ENCODE results near the gene HBEGF. TPM values are rescaled to one million over a fixed set of nuclear protein-coding genes. Genes with fewer than 3 reads are reported as not detected.

Gene HBEGF
- total and polyA plus RNA-seq, 2 donors (not counting 1 experiment from before 2014, with no cell fraction given), result 1.8 to 10.3 TPM

DNA sequence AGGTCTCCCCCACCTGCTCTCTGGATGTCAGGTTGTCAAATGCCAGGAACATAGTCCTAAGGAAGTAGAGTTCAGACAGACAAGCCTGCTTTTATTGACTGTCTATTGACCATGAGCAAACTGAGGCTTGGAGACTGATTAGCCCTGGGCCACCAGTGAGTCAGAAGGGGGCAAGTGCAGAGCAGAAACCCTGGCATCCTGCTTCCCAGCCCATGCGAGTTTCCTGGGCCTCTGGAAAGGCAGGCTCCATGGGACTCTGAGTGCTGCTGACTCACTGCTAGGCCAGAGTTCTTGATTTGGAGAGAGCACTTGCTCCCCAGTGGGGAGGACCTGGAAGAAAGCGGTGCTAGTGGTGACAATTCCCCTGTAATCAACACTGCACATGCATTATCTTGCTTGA, 2.8 kb upstream of the HBEGF start:
- Histone ChIP-seq H3K9me3 (ENCODE audit: control insufficient read depth, insufficient read depth, low read depth, low read length) (no peaks in the 10 kb centered on the region), H3K27ac (ENCODE audit: insufficient read depth, low read length) (no peak overlapping the region), H3K4me2 (ENCODE audit: extremely low read depth, insufficient read depth, low read length) (no peak overlapping the region), H3K79me2 (ENCODE audit: control insufficient read depth, insufficient read depth, low read length) (peaks cover 14% of the 10 kb centered on the region), H4K20me1 (ENCODE audit: control insufficient read depth, extremely low read depth, insufficient read depth, low read length) (no peaks in the 10 kb centered on the region), H3K4me1 (ENCODE audit: control insufficient read depth, extremely low read depth, insufficient read depth, low read length) (peaks cover 14% of the 10 kb centered on the region), H3K9ac (ENCODE audit: insufficient read depth, low read length) (no peak overlapping the region), H2AFZ (ENCODE audit: low read length) (no peak overlapping the region), H3K36me3 (ENCODE audit: control insufficient read depth, insufficient read depth, low read length) (no peaks in the 10 kb centered on the region), H3K27me3 (ENCODE audit: control insufficient read depth, insufficient read depth, low read length) (no peaks in the 10 kb centered on the region), H3K4me3 (replicated peaks in 1 of 4; ENCODE audit: control extremely low read depth in 1 of 4, insufficient read depth in 1 of 4, low read depth in 3 of 4, low read length in 4 of 4) (no peak overlapping the region)
- no peak for TF ChIP-seq CTCF (conservative IDR thresholded peaks at IDR 0.05 in 1 of 2, IDR thresholded peaks at IDR 0.05 in 1 of 2; ENCODE audit: low read depth in 1 of 2, low read length in 2 of 2)
- TF ChIP-seq EZH2 (IDR thresholded peaks at IDR 0.05; ENCODE audit: low read length, missing control alignments), result no peak
- DNase-seq (ENCODE audit: low read depth in 2 of 2), result peak in 1 of 2 donors; percentile 36

GRCh38 chr5:140348104-140348503, 1.7 kb upstream of the HBEGF start:
- DNase-seq (ENCODE audit: low read depth in 2 of 2), result no peak
- Histone ChIP-seq H3K9ac (ENCODE audit: insufficient read depth, low read length) (no peak overlapping the region), H3K4me1 (ENCODE audit: control insufficient read depth, extremely low read depth, insufficient read depth, low read length) (peaks cover 14% of the 10 kb centered on the region), H3K4me2 (ENCODE audit: extremely low read depth, insufficient read depth, low read length) (no peak overlapping the region), H3K27ac (ENCODE audit: insufficient read depth, low read length) (no peak overlapping the region), H2AFZ (ENCODE audit: low read length) (no peak overlapping the region), H3K27me3 (ENCODE audit: control insufficient read depth, insufficient read depth, low read length) (no peaks in the 10 kb centered on the region), H3K79me2 (ENCODE audit: control insufficient read depth, insufficient read depth, low read length) (peaks cover 19% of the 10 kb centered on the region), H3K9me3 (ENCODE audit: control insufficient read depth, insufficient read depth, low read depth, low read length) (no peaks in the 10 kb centered on the region), H4K20me1 (ENCODE audit: control insufficient read depth, extremely low read depth, insufficient read depth, low read length) (no peaks in the 10 kb centered on the region), H3K4me3 (replicated peaks in 1 of 4; ENCODE audit: control extremely low read depth in 1 of 4, insufficient read depth in 1 of 4, low read depth in 3 of 4, low read length in 4 of 4) (no peak overlapping the region), H3K36me3 (ENCODE audit: control insufficient read depth, insufficient read depth, low read length) (no peaks in the 10 kb centered on the region)
- TF ChIP-seq CTCF (conservative IDR thresholded peaks at IDR 0.05 in 1 of 2, IDR thresholded peaks at IDR 0.05 in 1 of 2; ENCODE audit: low read depth in 1 of 2, low read length in 2 of 2), result no peak
- TF ChIP-seq EZH2 (IDR thresholded peaks at IDR 0.05; ENCODE audit: low read length, missing control alignments), result no peak

DNA sequence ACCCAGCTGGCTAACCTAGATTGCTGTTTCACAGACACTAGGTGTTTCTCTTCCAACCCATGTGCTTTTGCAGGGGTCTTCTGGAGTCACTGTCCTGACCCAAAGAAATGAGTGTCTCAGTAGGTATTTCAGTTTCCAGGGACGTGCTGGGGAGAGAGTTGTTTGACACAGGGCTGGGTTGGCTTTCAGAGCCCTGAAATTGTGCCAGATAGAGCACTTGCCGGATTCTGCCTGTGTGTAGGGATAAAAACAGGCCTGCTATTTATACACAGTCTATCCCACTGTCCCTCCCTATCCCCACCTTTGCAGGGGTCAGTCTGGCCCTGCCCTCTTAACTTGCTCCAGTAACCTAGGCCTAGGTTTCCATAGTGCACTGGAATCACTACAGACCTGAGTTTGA, 957 bp upstream of the HBEGF start:
- H2AFZ ChIP-seq (ENCODE audit: low read length), result no peak overlapping the region
- no peaks in the 10 kb centered on the region for H3K27me3 ChIP-seq (ENCODE audit: control insufficient read depth, insufficient read depth, low read length)
- no peaks in the 10 kb centered on the region for H4K20me1 ChIP-seq (ENCODE audit: control insufficient read depth, extremely low read depth, insufficient read depth, low read length)
- no peak overlapping the region for H3K4me2 ChIP-seq (ENCODE audit: extremely low read depth, insufficient read depth, low read length)
- H3K79me2 ChIP-seq (ENCODE audit: control insufficient read depth, insufficient read depth, low read length), result peaks cover 19% of the 10 kb centered on the region
- no peak overlapping the region for H3K27ac ChIP-seq (ENCODE audit: insufficient read depth, low read length)
- H3K9me3 ChIP-seq (ENCODE audit: control insufficient read depth, insufficient read depth, low read depth, low read length), result no peaks in the 10 kb centered on the region
- H3K4me3 ChIP-seq (replicated peaks in 1 of 4; ENCODE audit: control extremely low read depth in 1 of 4, insufficient read depth in 1 of 4, low read depth in 3 of 4, low read length in 4 of 4), result no peak overlapping the region
- no peak for TF ChIP-seq CTCF (conservative IDR thresholded peaks at IDR 0.05 in 1 of 2, IDR thresholded peaks at IDR 0.05 in 1 of 2; ENCODE audit: low read depth in 1 of 2, low read length in 2 of 2)
- no peak for TF ChIP-seq EZH2 (IDR thresholded peaks at IDR 0.05; ENCODE audit: low read length, missing control alignments)
- no peaks in the 10 kb centered on the region for H3K36me3 ChIP-seq (ENCODE audit: control insufficient read depth, insufficient read depth, low read length)
- no peak for DNase-seq (ENCODE audit: low read depth in 2 of 2)
- H3K9ac ChIP-seq (ENCODE audit: insufficient read depth, low read length), result no peak overlapping the region
- peaks cover 14% of the 10 kb centered on the region for H3K4me1 ChIP-seq (ENCODE audit: control insufficient read depth, extremely low read depth, insufficient read depth, low read length)
